Activated naive CD4-positive, alpha-beta T cell treated with anti-CD3 and anti-CD28 coated beads for 36 hours (primary cell): ENCODE results near the gene UCN. TPM values are rescaled to one million over a fixed set of nuclear protein-coding genes. Genes with fewer than 3 reads are reported as not detected.

Source experiments
- CTCF ChIA-PET: fragments of 350-600 bp; sonication (Branson Sonifier 250); formaldehyde crosslinking; loops from one replicate; lab custom pipeline; 2021; ENCODE audit warnings: antibody characterized with exemption; lab: Charles Lee
- DNase-seq: peaks from one replicate; pipeline ENCODE4 v3.0.0-alpha.2; 2020
- H3K27ac Mint-ChIP-seq: one replicate; pipeline ENCODE4 v1.8.0; 2021; ENCODE audit warnings: mild to moderate bottlenecking, mixed read lengths
- H3K27me3 Mint-ChIP-seq: one replicate; pipeline ENCODE4 v1.8.0; 2021; ENCODE audit warnings: low read depth, mixed read lengths
- H3K36me3 Mint-ChIP-seq: one replicate; pipeline ENCODE4 v1.8.0; 2021; ENCODE audit warnings: low read depth, mixed read lengths
- H3K4me1 Mint-ChIP-seq: one replicate; pipeline ENCODE4 v1.8.0; 2021; ENCODE audit warnings: low read depth, mixed read lengths
- H3K4me3 Mint-ChIP-seq: one replicate; pipeline ENCODE4 v1.8.0; 2021; ENCODE audit warnings: mild to moderate bottlenecking, moderate library complexity, mixed read lengths
- H3K9me3 Mint-ChIP-seq: one replicate; pipeline ENCODE4 v1.8.0; 2021; ENCODE audit warnings: mixed read lengths
- intact Hi-C: fragments of 100-400 bp; cut with micrococcal nuclease; formaldehyde crosslinking; loops from one replicate; pipeline ENCODE4 v1.15.1; 2023
- total RNA-seq, 2 experiments: library from RNA; stranded (reverse); gene quantifications; one replicate each; pipeline ENCODE4 v1.2.3, GENCODE V29; 2021

The UCN gene
- total RNA-seq, 2 experiments from 2014 or later = 0.45 to 0.89 TPM

GRCh38 chr2:27298391-27299080 lies 9.7 kb downstream of the UCN start:
- no peaks in the 10 kb centered on the region for H3K27me3 Mint-ChIP-seq
- H3K4me3 Mint-ChIP-seq = no peak overlapping the region
- CTCF ChIA-PET = interaction anchor here (1.2 to 1.7 kb wide), 2 partner anchors 15 to 19 kb away, joined by 3 to 5 read pairs; no protein-coding TSS in a partner anchor
- intact Hi-C loops = no loop called here
- peaks cover 5% of the 10 kb centered on the region for H3K4me1 Mint-ChIP-seq
- H3K36me3 Mint-ChIP-seq = no peaks in the 10 kb centered on the region
- no peaks in the 10 kb centered on the region for H3K9me3 Mint-ChIP-seq
- DNase-seq = no peak
- no peak overlapping the region for H3K27ac Mint-ChIP-seq

- no peak for DNase-seq
- Mint-ChIP-seq H3K27ac (no peak overlapping the region), H3K36me3 (no peaks in the 10 kb centered on the region), H3K27me3 (no peaks in the 10 kb centered on the region), H3K4me1 (no peaks in the 10 kb centered on the region), H3K9me3 (no peaks in the 10 kb centered on the region), H3K4me3 (no peak overlapping the region)
- CTCF ChIA-PET = interaction anchor here (0.6 to 1.6 kb wide), 2 partner anchors 14 to 48 kb away, joined by 3 to 5 read pairs; no protein-coding TSS in a partner anchor
- intact Hi-C loops = no loop called here
Observed at GRCh38 chr2:27297195-27297594, 11.1 kb downstream of the UCN start.

- CTCF ChIA-PET = interaction anchor here (1.6 kb wide), 1 partner anchor 47 kb away, joined by 3 read pairs; no protein-coding TSS in a partner anchor
- Mint-ChIP-seq H3K4me1 (no peaks in the 10 kb centered on the region), H3K9me3 (no peaks in the 10 kb centered on the region), H3K27ac (no peak overlapping the region), H3K4me3 (no peak overlapping the region), H3K27me3 (peaks cover 2% of the 10 kb centered on the region), H3K36me3 (no peaks in the 10 kb centered on the region)
- intact Hi-C loops = no loop called here
- no peak for DNase-seq
Observed at GRCh38 chr2:27296481-27296880, 11.8 kb downstream of the UCN start.

GRCh38 chr2:27294928-27295327 lies 13.3 kb downstream of the UCN start:
- H3K36me3 Mint-ChIP-seq = no peaks in the 10 kb centered on the region
- CTCF ChIA-PET = interaction anchor here (1.1 to 4.7 kb wide), 3 partner anchors 8 to 15 kb away, joined by 3 to 31 read pairs (median 26); no protein-coding TSS in a partner anchor
- no peaks in the 10 kb centered on the region for H3K4me1 Mint-ChIP-seq
- peaks cover 2% of the 10 kb centered on the region for H3K27me3 Mint-ChIP-seq
- no peaks in the 10 kb centered on the region for H3K9me3 Mint-ChIP-seq
- H3K4me3 Mint-ChIP-seq = no peak overlapping the region
- intact Hi-C loops = no loop called here
- no peak overlapping the region for H3K27ac Mint-ChIP-seq
- DNase-seq = no peak

- H3K27ac Mint-ChIP-seq = no peak overlapping the region
- no peak for DNase-seq
- H3K27me3 Mint-ChIP-seq = peaks cover 2% of the 10 kb centered on the region
- intact Hi-C loops = no loop called here
- H3K4me1 Mint-ChIP-seq = no peaks in the 10 kb centered on the region
- H3K4me3 Mint-ChIP-seq = no peak overlapping the region
- H3K36me3 Mint-ChIP-seq = no peaks in the 10 kb centered on the region
- CTCF ChIA-PET = interaction anchor here (1.2 to 4.7 kb wide), 4 partner anchors 8 to 122 kb away, joined by 3 to 31 read pairs (median 16); no protein-coding TSS in a partner anchor
- H3K9me3 Mint-ChIP-seq = no peaks in the 10 kb centered on the region
Observed at GRCh38 chr2:27291865-27292264, 16.4 kb downstream of the UCN start.

GRCh38 chr2:27290549-27290948 lies 17.7 kb downstream of the UCN start:
- Mint-ChIP-seq H3K36me3 (no peaks in the 10 kb centered on the region), H3K27me3 (peaks cover 2% of the 10 kb centered on the region), H3K27ac (no peak overlapping the region), H3K4me1 (no peaks in the 10 kb centered on the region), H3K4me3 (no peak overlapping the region), H3K9me3 (no peaks in the 10 kb centered on the region)
- CTCF ChIA-PET = interaction anchor here (1.0 to 1.5 kb wide), 2 partner anchors 9 to 11 kb away, joined by 4 read pairs; no protein-coding TSS in a partner anchor
- intact Hi-C loops = no loop called here
- DNase-seq = no peak

GRCh38 chr2:27288610-27289009 lies 19.6 kb downstream of the UCN start:
- no peaks in the 10 kb centered on the region for H3K36me3 Mint-ChIP-seq
- H3K27me3 Mint-ChIP-seq = peaks cover 2% of the 10 kb centered on the region
- H3K9me3 Mint-ChIP-seq = no peaks in the 10 kb centered on the region
- CTCF ChIA-PET = interaction anchor here (1.2 to 1.4 kb wide), 2 partner anchors 9 to 14 kb away, joined by 3 read pairs; no protein-coding TSS in a partner anchor
- intact Hi-C loops = no loop called here
- no peak overlapping the region for H3K4me3 Mint-ChIP-seq
- H3K27ac Mint-ChIP-seq = no peak overlapping the region
- no peaks in the 10 kb centered on the region for H3K4me1 Mint-ChIP-seq
- DNase-seq = no peak

GRCh38 chr2:27285481-27285880 lies 22.8 kb downstream of the UCN start:
- no peaks in the 10 kb centered on the region for H3K27me3 Mint-ChIP-seq
- CTCF ChIA-PET = no interaction called here

GRCh38 chr2:27284996-27285395 lies 23.2 kb downstream of the UCN start:
- H3K27ac Mint-ChIP-seq = no peak overlapping the region
- no peak overlapping the region for H3K4me3 Mint-ChIP-seq
- CTCF ChIA-PET = interaction anchor here (1.0 kb wide), 1 partner anchor 184 kb away, joined by 3 read pairs; no protein-coding TSS in a partner anchor
- no peaks in the 10 kb centered on the region for H3K9me3 Mint-ChIP-seq
- no peak for DNase-seq
- H3K4me1 Mint-ChIP-seq = no peaks in the 10 kb centered on the region
- no peaks in the 10 kb centered on the region for H3K27me3 Mint-ChIP-seq
- intact Hi-C loops = no loop called here
- no peaks in the 10 kb centered on the region for H3K36me3 Mint-ChIP-seq

More at GRCh38 chr2:27285481-27285880, 22.8 kb downstream of the UCN start:
- DNase-seq = no peak
- Mint-ChIP-seq H3K4me3 (no peak overlapping the region), H3K27ac (no peak overlapping the region), H3K4me1 (no peaks in the 10 kb centered on the region), H3K9me3 (no peaks in the 10 kb centered on the region), H3K36me3 (no peaks in the 10 kb centered on the region)
- intact Hi-C loops = no loop called here

- intact Hi-C loops = no loop called here
- DNase-seq = no peak
- no peak overlapping the region for H3K4me3 Mint-ChIP-seq
- CTCF ChIA-PET = interaction anchor here (0.7 to 5.3 kb wide), 10 partner anchors 10 to 33 kb away, joined by 3 to 68 read pairs (median 4); no protein-coding TSS in a partner anchor
- H3K27ac Mint-ChIP-seq = no peak overlapping the region
- H3K4me1 Mint-ChIP-seq = peaks cover 2% of the 10 kb centered on the region
- H3K9me3 Mint-ChIP-seq = no peaks in the 10 kb centered on the region
- H3K27me3 Mint-ChIP-seq = peaks cover 2% of the 10 kb centered on the region
- no peaks in the 10 kb centered on the region for H3K36me3 Mint-ChIP-seq
Observed at GRCh38 chr2:27282892-27283291, 25.4 kb downstream of the UCN start.

- CTCF ChIA-PET = interaction anchor here (0.6 to 5.3 kb wide), 12 partner anchors 9 to 327 kb away, joined by 3 to 68 read pairs (median 5); no protein-coding TSS in a partner anchor
- intact Hi-C loops = no loop called here
- Mint-ChIP-seq H3K27ac (no peak within 1 kb of the TSS), H3K9me3 (no peaks in the 10 kb centered on the region), H3K36me3 (no peaks in the 10 kb centered on the region), H3K27me3 (peaks cover 2% of the 10 kb centered on the region), H3K4me3 (no peak within 1 kb of the TSS), H3K4me1 (peaks cover 2% of the 10 kb centered on the region)
- DNase-seq = no peak
Observed at GRCh38 chr2:27281855-27282559, 26.2 kb downstream of the UCN start, which contains the start of gene TRIM54. Gene TRIM54, plus strand, starts transcription at chr2:27282429. Its CDS starts 303 bp downstream, at chr2:27282732.

- intact Hi-C loops = no loop called here
- Mint-ChIP-seq H3K4me3 (no peak overlapping the region), H3K36me3 (no peaks in the 10 kb centered on the region), H3K4me1 (peaks cover 2% of the 10 kb centered on the region), H3K9me3 (no peaks in the 10 kb centered on the region), H3K27me3 (peaks cover 2% of the 10 kb centered on the region), H3K27ac (no peak overlapping the region)
- no peak for DNase-seq
- CTCF ChIA-PET = interaction anchor here (0.6 to 5.3 kb wide), 13 partner anchors 9 to 326 kb away, joined by 3 to 68 read pairs (median 5); partner anchors contain the start of gene SLC30A3
Observed at GRCh38 chr2:27281442-27281841, 26.8 kb downstream of the UCN start.
